ENCODE results near the gene SERPINA10.

- TF ChIP-seq ZC3H4 (CRISPR knock-in tag; IDR thresholded peaks at IDR 0.05; ENCODE audit: borderline replicate concordance): no peak
- TF ChIP-seq, protein P1, sequence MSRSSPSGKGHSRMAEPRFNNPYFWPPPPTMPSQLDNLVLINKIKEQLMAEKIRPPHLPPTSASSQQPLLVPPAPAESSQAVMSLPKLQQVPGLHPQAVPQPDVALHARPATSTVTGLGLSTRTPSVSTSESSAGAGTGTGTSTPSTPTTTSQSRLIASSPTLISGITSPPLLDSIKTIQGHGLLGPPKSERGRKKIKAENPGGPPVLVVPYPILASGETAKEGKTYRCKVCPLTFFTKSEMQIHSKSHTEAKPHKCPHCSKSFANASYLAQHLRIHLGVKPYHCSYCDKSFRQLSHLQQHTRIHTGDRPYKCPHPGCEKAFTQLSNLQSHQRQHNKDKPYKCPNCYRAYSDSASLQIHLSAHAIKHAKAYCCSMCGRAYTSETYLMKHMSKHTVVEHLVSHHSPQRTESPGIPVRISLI (CRISPR knock-in tag; IDR thresholded peaks at IDR 0.05; ENCODE audit: borderline replicate concordance): no peak
Measured at GRCh38 chr14:94237983-94238382, 55.1 kb downstream of the SERPINA10 start.

All from HepG2 (cell line).